Spleen (tissue), 7 donors: Measurements from ENCODE around the gene NGLY1.

Source experiments
- CTCF ChIP-seq, 11 experiments: fragments of 200-600 bp in 7 of 11; fragments of 450-650 bp in 4 of 11; sonication (generic) in 4 of 11; IDR thresholded peaks in 8 of 11; conservative IDR thresholded peaks in 3 of 11; 1 replicate in 7 of 11; 2 replicates in 4 of 11; pipeline versions ENCODE4 v1.4.0 to v1.8.0; 2016 to 2021; ENCODE audit warnings: antibody characterized with exemption in 11 of 11, inconsistent platforms in 4 of 11, mild to moderate bottlenecking in 1 of 11
- POLR2A ChIP-seq, 3 donors: fragments of 450-650 bp; IDR thresholded peaks; one replicate each; pipeline ENCODE4 v1.5.1; 2017; ENCODE audit warnings: antibody characterized with exemption in 3 of 3, mild to moderate bottlenecking in 1 of 3
- donor health status: DM: no; HTN: no; CAD: no; lungs with moderate emphysema.
- donor health status: DM: no; HTN: no; CAD: no.
- donor health status: DM: no; HTN: no; CAD: no.

- no peak for TF ChIP-seq CTCF (IDR thresholded peaks at IDR 0.05 in 8 of 11, conservative IDR thresholded peaks at IDR 0.05 in 3 of 11)
- no peak for TF ChIP-seq POLR2A (IDR thresholded peaks at IDR 0.05)
Measured at GRCh38 chr3:25687742-25688141, 95.5 kb downstream of the NGLY1 start.
